H9 (cell line): Measurements from ENCODE around the gene NDRG2. TPM values are rescaled to one million over a fixed set of nuclear protein-coding genes. Genes with fewer than 3 reads are reported as not detected.

Experiments
- DNase-seq: peaks from one replicate; pipeline ENCODE4 v3.0.0-alpha.2; 2017
- H2AFZ ChIP-seq: one replicate; pipeline ENCODE4 v1.6.1; 2013; ENCODE audit warnings: mild to moderate bottlenecking, low read length, control low read depth, moderate library complexity
- H2AK5ac ChIP-seq: 2 replicates; pipeline ENCODE4 v1.6.1; 2013; ENCODE audit warnings: low read length, control low read depth, mixed read lengths; ENCODE audit not compliant: insufficient read length
- H2BK120ac ChIP-seq: one replicate; pipeline ENCODE4 v1.6.1; 2013; ENCODE audit warnings: low read depth, mild to moderate bottlenecking, low read length, control low read depth, inconsistent platforms; ENCODE audit not compliant: poor library complexity, severe bottlenecking
- H2BK12ac ChIP-seq: 2 replicates; pipeline ENCODE4 v1.6.1; 2013; ENCODE audit warnings: low read length, control low read depth, mixed read lengths, low read depth; ENCODE audit not compliant: insufficient read length
- H2BK15ac ChIP-seq: 2 replicates; pipeline ENCODE4 v1.6.1; 2013; ENCODE audit warnings: low read depth, low read length, control low read depth
- H2BK20ac ChIP-seq: one replicate; pipeline ENCODE4 v1.6.1; 2013; ENCODE audit warnings: low read depth, mild to moderate bottlenecking, low read length, control low read depth, inconsistent platforms; ENCODE audit not compliant: poor library complexity, severe bottlenecking
- H2BK5ac ChIP-seq: 2 replicates; pipeline ENCODE4 v1.6.1; 2013; ENCODE audit warnings: low read length, control low read depth, mixed read lengths; ENCODE audit not compliant: insufficient read length
- H3K14ac ChIP-seq: 2 replicates; pipeline ENCODE4 v1.6.1; 2013; ENCODE audit warnings: low read length, control low read depth; ENCODE audit not compliant: insufficient read depth
- H3K18ac ChIP-seq: 2 replicates; pipeline ENCODE4 v1.6.1; 2013; ENCODE audit warnings: low read depth, mild to moderate bottlenecking, mixed read lengths, low read length, control low read depth; ENCODE audit not compliant: insufficient read length
- H3K23ac ChIP-seq: 2 replicates; pipeline ENCODE4 v1.6.1; 2013; ENCODE audit warnings: low read length, control low read depth, mixed read lengths, low read depth; ENCODE audit not compliant: insufficient read length
- H3K23me2 ChIP-seq: 2 replicates; pipeline ENCODE4 v1.6.1; 2013; ENCODE audit warnings: low read depth, mild to moderate bottlenecking, mixed read lengths, low read length, control low read depth; ENCODE audit not compliant: insufficient read length, poor library complexity, severe bottlenecking
- H3K27ac ChIP-seq: 2 replicates; pipeline ENCODE4 v1.5.1; 2013; ENCODE audit warnings: low read length, control low read depth, mixed read lengths, low read depth; ENCODE audit not compliant: insufficient read length
- H3K27me3 ChIP-seq: 2 replicates; pipeline ENCODE4 v1.6.1; 2013; ENCODE audit warnings: low read length, control low read depth, inconsistent platforms; ENCODE audit not compliant: insufficient read depth
- H3K4ac ChIP-seq: 2 replicates; pipeline ENCODE4 v1.6.1; 2013; ENCODE audit warnings: low read depth, mild to moderate bottlenecking, control low read depth, inconsistent platforms, low read length, moderate library complexity
- H3K4me1 ChIP-seq: 2 replicates; pipeline ENCODE4 v1.6.1; 2013; ENCODE audit warnings: low read length, control low read depth, inconsistent platforms; ENCODE audit not compliant: insufficient read depth
- H3K4me2 ChIP-seq: 2 replicates; pipeline ENCODE4 v1.6.1; 2013; ENCODE audit warnings: low read length, control low read depth, mixed read lengths; ENCODE audit not compliant: insufficient read length, insufficient read depth
- H3K56ac ChIP-seq: 2 replicates; pipeline ENCODE4 v1.6.1; 2013; ENCODE audit warnings: low read depth, mild to moderate bottlenecking, mixed read lengths, low read length, control low read depth; ENCODE audit not compliant: insufficient read length
- H3K79me1 ChIP-seq: 2 replicates; pipeline ENCODE4 v1.6.1; 2013; ENCODE audit warnings: low read depth, mild to moderate bottlenecking, moderate library complexity, low read length, control low read depth, inconsistent platforms; ENCODE audit not compliant: insufficient read depth, poor library complexity, severe bottlenecking
- H3K79me2 ChIP-seq: 2 replicates; pipeline ENCODE4 v1.6.1; 2013; ENCODE audit warnings: low read length, control low read depth, inconsistent platforms; ENCODE audit not compliant: insufficient read depth
- H3K9ac ChIP-seq: 2 replicates; pipeline ENCODE4 v1.6.1; 2013; ENCODE audit warnings: low read length, control low read depth, mixed read lengths; ENCODE audit not compliant: insufficient read length; ENCODE audit errors: extremely low read depth
- H3K9me3 ChIP-seq: one replicate; pipeline ENCODE4 v1.6.1; 2013; ENCODE audit warnings: low read depth, low read length, inconsistent platforms; ENCODE audit not compliant: control insufficient read depth
- H3T11ph ChIP-seq: one replicate; pipeline ENCODE4 v1.6.1; 2013; ENCODE audit warnings: mild to moderate bottlenecking, low read length, control low read depth, inconsistent platforms
- H4K20me1 ChIP-seq: one replicate; pipeline ENCODE4 v1.6.1; 2013; ENCODE audit not compliant: control insufficient read depth, insufficient read length, insufficient read depth
- H4K5ac ChIP-seq: 2 replicates; pipeline ENCODE4 v1.6.1; 2013; ENCODE audit warnings: low read depth, mild to moderate bottlenecking, mixed read lengths, low read length, control low read depth; ENCODE audit not compliant: insufficient read length
- H4K8ac ChIP-seq: replicated peaks from 2 replicates; pipeline ENCODE4 v1.6.1; 2013; ENCODE audit warnings: low read length, control low read depth, mixed read lengths, low read depth; ENCODE audit not compliant: insufficient read length
- H4K91ac ChIP-seq: 2 replicates; pipeline ENCODE4 v1.6.1; 2013; ENCODE audit warnings: low read depth, mild to moderate bottlenecking, moderate library complexity, mixed read lengths, low read length, control low read depth; ENCODE audit not compliant: insufficient read length
- H3K27ac Mint-ChIP-seq, 3 experiments: 2 replicates in 2 of 3; 3 replicates in 1 of 3; pipeline ENCODE4 v1.8.0; 2020 to 2021; ENCODE audit warnings: mixed read lengths in 3 of 3, mild to moderate bottlenecking in 1 of 3, moderate library complexity in 1 of 3
- H3K27me3 Mint-ChIP-seq: 2 replicates; pipeline ENCODE4 v1.8.0; 2021; ENCODE audit warnings: low read depth, mild to moderate bottlenecking, moderate library complexity, mixed read lengths
- H3K36me3 Mint-ChIP-seq, 3 experiments: 2 replicates in 2 of 3; 3 replicates in 1 of 3; pipeline ENCODE4 v1.8.0; 2020 to 2021; ENCODE audit warnings: low read depth in 3 of 3, mixed read lengths in 3 of 3; ENCODE audit not compliant: insufficient read depth in 1 of 3
- H3K4me1 Mint-ChIP-seq, 2 experiments: 2 replicates each; pipeline ENCODE4 v1.8.0; 2020; ENCODE audit warnings: mixed read lengths in 2 of 2
- H3K4me3 Mint-ChIP-seq, 2 experiments: 2 replicates in 1 of 2; 3 replicates in 1 of 2; pipeline ENCODE4 v1.8.0; 2020 to 2021; ENCODE audit warnings: mild to moderate bottlenecking in 2 of 2, mixed read lengths in 2 of 2, moderate library complexity in 1 of 2
- H3K9me3 Mint-ChIP-seq, 2 experiments: 2 replicates in 1 of 2; 3 replicates in 1 of 2; pipeline ENCODE4 v1.8.0; 2020; ENCODE audit warnings: mild to moderate bottlenecking in 2 of 2, mixed read lengths in 2 of 2, moderate library complexity in 1 of 2
- WGBS: extraction: QIAGEN DNeasy Blood & Tissue Kit; methylation state at CpG from one replicate; pipeline ENCODE4 v1.1.7; 2013; ENCODE audit warnings: missing lambda C conversion rate, low lambda C conversion rate, mixed read lengths; ENCODE audit not compliant: insufficient read length; ENCODE audit errors: extremely low coverage; 5-methylcytosine and 5-hydroxymethylcytosine counted together
- total RNA-seq: library from RNA; stranded (reverse); gene quantifications from 2 replicates; pipeline ENCODE4 v1.2.1, GENCODE V29; 2021
- TF ChIP-seq, protein P1 (sequence below): fragments of 200-600 bp; sonication (generic); conservative IDR thresholded peaks from 3 replicates; pipeline ENCODE4 v1.8.0; 2021; ENCODE audit warnings: antibody characterized with exemption, mild to moderate bottlenecking

NDRG2 gene
- total RNA-seq, 1 experiment from 2014 or later, result 20.6 TPM

DNA sequence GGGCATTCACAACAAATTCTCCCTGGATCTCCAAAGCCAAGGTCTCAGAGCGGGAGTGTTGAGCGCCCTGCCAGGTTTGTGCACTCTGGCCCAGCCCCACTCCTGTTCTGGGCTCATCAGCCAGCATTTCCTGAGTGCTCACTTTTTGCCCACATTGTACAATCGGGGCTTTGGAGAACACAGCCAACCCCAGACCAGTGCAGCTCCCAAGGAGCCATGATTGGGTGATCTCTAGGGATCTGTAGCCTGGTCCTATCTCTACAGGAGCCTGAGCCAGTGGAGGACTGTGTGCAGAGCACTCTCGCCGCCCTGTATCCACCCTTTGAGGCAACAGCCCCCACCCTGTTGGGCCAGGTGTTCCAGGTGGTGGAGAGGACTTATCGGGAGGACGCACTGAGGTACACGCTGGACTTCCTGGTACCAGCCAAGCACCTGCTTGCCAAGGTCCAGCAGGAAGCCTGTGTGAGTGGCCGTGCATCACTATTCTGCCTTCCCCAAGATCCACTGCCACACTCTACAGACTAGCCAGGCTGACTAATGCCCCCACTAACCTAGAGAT is 48.0 kb upstream of the NDRG2 start:
- Histone ChIP-seq H4K8ac (no peak overlapping the region), H3K27me3 (no peaks in the 10 kb centered on the region)

More for the DNA sequence above, 48.0 kb upstream of the NDRG2 start:
- Histone ChIP-seq H2AFZ (no peak overlapping the region), H4K5ac (no peak overlapping the region), H3K4me2 (no peak overlapping the region), H3K79me2 (no peaks in the 10 kb centered on the region), H3K18ac (no peak overlapping the region), H3K4me1 (peaks cover 4% of the 10 kb centered on the region; the same call in 1 of the 2 replicates), H3K4ac (no peak overlapping the region), H2BK120ac (no peak overlapping the region), H4K20me1 (no peaks in the 10 kb centered on the region), H2BK5ac (no peak overlapping the region), H2AK5ac (no peak overlapping the region), H3K14ac (no peak overlapping the region), H4K91ac (no peak overlapping the region), H3K56ac (no peak overlapping the region), H3K9ac (no peak overlapping the region), H3K9me3 (no peaks in the 10 kb centered on the region), H2BK15ac (no peak overlapping the region), H3K23ac (no peak overlapping the region), H3K23me2 (peaks cover 31% of the 10 kb centered on the region), H3T11ph (no peak overlapping the region), H3K79me1 (no peaks in the 10 kb centered on the region), H2BK12ac (no peak overlapping the region), H2BK20ac (no peak overlapping the region), H3K27ac (no peak overlapping the region)
- TF ChIP-seq, protein P1, sequence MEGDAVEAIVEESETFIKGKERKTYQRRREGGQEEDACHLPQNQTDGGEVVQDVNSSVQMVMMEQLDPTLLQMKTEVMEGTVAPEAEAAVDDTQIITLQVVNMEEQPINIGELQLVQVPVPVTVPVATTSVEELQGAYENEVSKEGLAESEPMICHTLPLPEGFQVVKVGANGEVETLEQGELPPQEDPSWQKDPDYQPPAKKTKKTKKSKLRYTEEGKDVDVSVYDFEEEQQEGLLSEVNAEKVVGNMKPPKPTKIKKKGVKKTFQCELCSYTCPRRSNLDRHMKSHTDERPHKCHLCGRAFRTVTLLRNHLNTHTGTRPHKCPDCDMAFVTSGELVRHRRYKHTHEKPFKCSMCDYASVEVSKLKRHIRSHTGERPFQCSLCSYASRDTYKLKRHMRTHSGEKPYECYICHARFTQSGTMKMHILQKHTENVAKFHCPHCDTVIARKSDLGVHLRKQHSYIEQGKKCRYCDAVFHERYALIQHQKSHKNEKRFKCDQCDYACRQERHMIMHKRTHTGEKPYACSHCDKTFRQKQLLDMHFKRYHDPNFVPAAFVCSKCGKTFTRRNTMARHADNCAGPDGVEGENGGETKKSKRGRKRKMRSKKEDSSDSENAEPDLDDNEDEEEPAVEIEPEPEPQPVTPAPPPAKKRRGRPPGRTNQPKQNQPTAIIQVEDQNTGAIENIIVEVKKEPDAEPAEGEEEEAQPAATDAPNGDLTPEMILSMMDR, result no peak
- Mint-ChIP-seq H3K9me3 (no peaks in the 10 kb centered on the region), H3K4me3 (peak overlapping the region; percentile 88 to 96; a peak in 4 of 5 replicates), H3K4me1 (peaks cover 23 to 24% of the 10 kb centered on the region in 2 experiments), H3K36me3 (peaks cover 38 to 56% (median 51%) of the 10 kb centered on the region in 3 experiments), H3K27ac (no peak overlapping the region; a peak in 1 of 7 replicates), H3K27me3 (peaks cover 8% of the 10 kb centered on the region)
- no CpG with 5 or more reads among the region's 9 CpGs for WGBS
- DNase-seq, result no peak
